ENCODE data around the gene CAPN5. TPM values are rescaled to one million over a fixed set of nuclear protein-coding genes. Genes with fewer than 3 reads are reported as not detected.

The CAPN5 gene
- total and polyA plus RNA-seq, 2 experiments from 2014 or later = 10.2 to 32.2 TPM

DNA sequence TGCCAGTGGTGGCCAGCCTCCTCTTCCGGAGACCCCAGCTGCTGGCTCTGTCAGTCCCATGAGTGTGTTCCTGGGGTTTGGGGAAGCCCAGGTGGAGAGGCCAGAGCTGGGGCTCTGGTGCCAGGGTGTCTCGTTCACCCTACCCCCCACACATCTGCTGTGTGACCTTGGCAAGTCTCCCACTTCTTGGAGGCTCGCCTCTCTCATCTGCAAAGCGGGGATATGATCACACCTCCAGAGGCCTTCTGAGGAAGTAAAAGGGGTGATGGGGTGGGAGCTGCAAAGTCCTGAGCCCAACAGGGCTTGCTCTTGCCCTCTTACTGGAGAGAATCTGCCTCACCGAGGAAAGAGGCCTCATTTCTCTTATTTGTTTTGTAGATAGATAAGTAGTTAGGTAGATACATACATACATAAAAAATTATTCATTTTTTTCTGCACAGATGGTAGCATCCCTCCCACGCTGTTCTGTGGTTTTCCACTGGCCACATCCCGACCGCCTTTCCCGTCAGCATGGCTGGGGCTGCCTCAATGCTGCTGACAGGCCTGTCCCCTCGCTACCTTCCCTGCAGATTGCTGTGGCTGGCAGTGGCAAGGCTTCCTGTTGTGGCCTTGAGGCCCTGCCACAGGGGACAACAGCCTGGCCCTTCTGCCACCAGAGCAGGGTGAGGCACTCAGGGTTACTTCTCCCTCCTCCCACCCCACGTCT, 85.2 kb downstream of the CAPN5 start:
- Histone ChIP-seq H3K9me2 (ENCODE audit: insufficient read depth) (no peaks in the 10 kb centered on the region), H3K27me3 (ENCODE audit: insufficient read depth) (no peaks in the 10 kb centered on the region), H3F3A (replicated peaks; ENCODE audit: low read depth) (no peaks in the 10 kb centered on the region), H3K4me2 (no peak overlapping the region), H3K4me1 (ENCODE audit: insufficient read depth) (peaks cover 12% of the 10 kb centered on the region), H3K36me3 (ENCODE audit: insufficient read depth) (no peaks in the 10 kb centered on the region), H3K4me3 (no peak overlapping the region), H4K20me1 (replicated peaks; ENCODE audit: insufficient read depth) (no peaks in the 10 kb centered on the region), H3K79me2 (replicated peaks; ENCODE audit: insufficient read depth) (no peaks in the 10 kb centered on the region), H3K27ac (ENCODE audit: low read depth) (no peak overlapping the region), H2AFZ (no peak overlapping the region)
- TF ChIP-seq STAT1 (IDR thresholded peaks at IDR 0.05; ENCODE audit: unreplicated experiment) = no peak
- TF ChIP-seq, protein P1, sequence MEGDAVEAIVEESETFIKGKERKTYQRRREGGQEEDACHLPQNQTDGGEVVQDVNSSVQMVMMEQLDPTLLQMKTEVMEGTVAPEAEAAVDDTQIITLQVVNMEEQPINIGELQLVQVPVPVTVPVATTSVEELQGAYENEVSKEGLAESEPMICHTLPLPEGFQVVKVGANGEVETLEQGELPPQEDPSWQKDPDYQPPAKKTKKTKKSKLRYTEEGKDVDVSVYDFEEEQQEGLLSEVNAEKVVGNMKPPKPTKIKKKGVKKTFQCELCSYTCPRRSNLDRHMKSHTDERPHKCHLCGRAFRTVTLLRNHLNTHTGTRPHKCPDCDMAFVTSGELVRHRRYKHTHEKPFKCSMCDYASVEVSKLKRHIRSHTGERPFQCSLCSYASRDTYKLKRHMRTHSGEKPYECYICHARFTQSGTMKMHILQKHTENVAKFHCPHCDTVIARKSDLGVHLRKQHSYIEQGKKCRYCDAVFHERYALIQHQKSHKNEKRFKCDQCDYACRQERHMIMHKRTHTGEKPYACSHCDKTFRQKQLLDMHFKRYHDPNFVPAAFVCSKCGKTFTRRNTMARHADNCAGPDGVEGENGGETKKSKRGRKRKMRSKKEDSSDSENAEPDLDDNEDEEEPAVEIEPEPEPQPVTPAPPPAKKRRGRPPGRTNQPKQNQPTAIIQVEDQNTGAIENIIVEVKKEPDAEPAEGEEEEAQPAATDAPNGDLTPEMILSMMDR (conservative IDR thresholded peaks at IDR 0.05; ENCODE audit: low read depth in 2 of 2) = no peak
- no peak for TF ChIP-seq ZNF331 (CRISPR knock-in tag; IDR thresholded peaks at IDR 0.05; ENCODE audit: low read depth)
- TF ChIP-seq ZNF114 (CRISPR knock-in tag; IDR thresholded peaks at IDR 0.05) = no peak
- TF ChIP-seq, protein P2, sequence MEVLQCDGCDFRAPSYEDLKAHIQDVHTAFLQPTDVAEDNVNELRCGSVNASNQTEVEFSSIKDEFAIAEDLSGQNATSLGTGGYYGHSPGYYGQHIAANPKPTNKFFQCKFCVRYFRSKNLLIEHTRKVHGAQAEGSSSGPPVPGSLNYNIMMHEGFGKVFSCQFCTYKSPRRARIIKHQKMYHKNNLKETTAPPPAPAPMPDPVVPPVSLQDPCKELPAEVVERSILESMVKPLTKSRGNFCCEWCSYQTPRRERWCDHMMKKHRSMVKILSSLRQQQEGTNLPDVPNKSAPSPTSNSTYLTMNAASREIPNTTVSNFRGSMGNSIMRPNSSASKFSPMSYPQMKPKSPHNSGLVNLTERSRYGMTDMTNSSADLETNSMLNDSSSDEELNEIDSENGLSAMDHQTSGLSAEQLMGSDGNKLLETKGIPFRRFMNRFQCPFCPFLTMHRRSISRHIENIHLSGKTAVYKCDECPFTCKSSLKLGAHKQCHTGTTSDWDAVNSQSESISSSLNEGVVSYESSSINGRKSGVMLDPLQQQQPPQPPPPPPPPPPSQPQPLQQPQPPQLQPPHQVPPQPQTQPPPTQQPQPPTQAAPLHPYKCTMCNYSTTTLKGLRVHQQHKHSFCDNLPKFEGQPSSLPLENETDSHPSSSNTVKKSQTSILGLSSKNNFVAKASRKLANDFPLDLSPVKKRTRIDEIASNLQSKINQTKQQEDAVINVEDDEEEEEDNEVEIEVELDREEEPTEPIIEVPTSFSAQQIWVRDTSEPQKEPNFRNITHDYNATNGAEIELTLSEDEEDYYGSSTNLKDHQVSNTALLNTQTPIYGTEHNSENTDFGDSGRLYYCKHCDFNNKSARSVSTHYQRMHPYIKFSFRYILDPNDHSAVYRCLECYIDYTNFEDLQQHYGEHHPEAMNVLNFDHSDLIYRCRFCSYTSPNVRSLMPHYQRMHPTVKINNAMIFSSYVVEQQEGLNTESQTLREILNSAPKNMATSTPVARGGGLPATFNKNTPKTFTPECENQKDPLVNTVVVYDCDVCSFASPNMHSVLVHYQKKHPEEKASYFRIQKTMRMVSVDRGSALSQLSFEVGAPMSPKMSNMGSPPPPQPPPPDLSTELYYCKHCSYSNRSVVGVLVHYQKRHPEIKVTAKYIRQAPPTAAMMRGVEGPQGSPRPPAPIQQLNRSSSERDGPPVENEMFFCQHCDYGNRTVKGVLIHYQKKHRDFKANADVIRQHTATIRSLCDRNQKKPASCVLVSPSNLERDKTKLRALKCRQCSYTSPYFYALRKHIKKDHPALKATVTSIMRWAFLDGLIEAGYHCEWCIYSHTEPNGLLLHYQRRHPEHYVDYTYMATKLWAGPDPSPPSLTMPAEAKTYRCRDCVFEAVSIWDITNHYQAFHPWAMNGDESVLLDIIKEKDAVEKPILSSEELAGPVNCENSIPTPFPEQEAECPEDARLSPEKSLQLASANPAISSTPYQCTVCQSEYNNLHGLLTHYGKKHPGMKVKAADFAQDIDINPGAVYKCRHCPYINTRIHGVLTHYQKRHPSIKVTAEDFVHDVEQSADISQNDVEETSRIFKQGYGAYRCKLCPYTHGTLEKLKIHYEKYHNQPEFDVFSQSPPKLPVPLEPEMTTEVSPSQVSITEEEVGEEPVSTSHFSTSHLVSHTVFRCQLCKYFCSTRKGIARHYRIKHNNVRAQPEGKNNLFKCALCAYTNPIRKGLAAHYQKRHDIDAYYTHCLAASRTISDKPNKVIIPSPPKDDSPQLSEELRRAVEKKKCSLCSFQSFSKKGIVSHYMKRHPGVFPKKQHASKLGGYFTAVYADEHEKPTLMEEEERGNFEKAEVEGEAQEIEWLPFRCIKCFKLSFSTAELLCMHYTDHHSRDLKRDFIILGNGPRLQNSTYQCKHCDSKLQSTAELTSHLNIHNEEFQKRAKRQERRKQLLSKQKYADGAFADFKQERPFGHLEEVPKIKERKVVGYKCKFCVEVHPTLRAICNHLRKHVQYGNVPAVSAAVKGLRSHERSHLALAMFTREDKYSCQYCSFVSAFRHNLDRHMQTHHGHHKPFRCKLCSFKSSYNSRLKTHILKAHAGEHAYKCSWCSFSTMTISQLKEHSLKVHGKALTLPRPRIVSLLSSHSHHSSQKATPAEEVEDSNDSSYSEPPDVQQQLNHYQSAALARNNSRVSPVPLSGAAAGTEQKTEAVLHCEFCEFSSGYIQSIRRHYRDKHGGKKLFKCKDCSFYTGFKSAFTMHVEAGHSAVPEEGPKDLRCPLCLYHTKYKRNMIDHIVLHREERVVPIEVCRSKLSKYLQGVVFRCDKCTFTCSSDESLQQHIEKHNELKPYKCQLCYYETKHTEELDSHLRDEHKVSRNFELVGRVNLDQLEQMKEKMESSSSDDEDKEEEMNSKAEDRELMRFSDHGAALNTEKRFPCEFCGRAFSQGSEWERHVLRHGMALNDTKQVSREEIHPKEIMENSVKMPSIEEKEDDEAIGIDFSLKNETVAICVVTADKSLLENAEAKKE (CRISPR knock-in tag; IDR thresholded peaks at IDR 0.05) = no peak
- TF ChIP-seq POLR2AphosphoS5 (IDR thresholded peaks at IDR 0.05; ENCODE audit: low read depth) = no peak
- TF ChIP-seq, protein P3, sequence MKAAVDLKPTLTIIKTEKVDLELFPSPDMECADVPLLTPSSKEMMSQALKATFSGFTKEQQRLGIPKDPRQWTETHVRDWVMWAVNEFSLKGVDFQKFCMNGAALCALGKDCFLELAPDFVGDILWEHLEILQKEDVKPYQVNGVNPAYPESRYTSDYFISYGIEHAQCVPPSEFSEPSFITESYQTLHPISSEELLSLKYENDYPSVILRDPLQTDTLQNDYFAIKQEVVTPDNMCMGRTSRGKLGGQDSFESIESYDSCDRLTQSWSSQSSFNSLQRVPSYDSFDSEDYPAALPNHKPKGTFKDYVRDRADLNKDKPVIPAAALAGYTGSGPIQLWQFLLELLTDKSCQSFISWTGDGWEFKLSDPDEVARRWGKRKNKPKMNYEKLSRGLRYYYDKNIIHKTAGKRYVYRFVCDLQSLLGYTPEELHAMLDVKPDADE (IDR thresholded peaks at IDR 0.05) = no peak
- TF ChIP-seq NANOG (IDR thresholded peaks at IDR 0.05; ENCODE audit: borderline replicate concordance) = no peak
- TF ChIP-seq EZH2 (IDR thresholded peaks at IDR 0.05; ENCODE audit: low read depth, unreplicated experiment) = no peak
- TF ChIP-seq, protein P4, sequence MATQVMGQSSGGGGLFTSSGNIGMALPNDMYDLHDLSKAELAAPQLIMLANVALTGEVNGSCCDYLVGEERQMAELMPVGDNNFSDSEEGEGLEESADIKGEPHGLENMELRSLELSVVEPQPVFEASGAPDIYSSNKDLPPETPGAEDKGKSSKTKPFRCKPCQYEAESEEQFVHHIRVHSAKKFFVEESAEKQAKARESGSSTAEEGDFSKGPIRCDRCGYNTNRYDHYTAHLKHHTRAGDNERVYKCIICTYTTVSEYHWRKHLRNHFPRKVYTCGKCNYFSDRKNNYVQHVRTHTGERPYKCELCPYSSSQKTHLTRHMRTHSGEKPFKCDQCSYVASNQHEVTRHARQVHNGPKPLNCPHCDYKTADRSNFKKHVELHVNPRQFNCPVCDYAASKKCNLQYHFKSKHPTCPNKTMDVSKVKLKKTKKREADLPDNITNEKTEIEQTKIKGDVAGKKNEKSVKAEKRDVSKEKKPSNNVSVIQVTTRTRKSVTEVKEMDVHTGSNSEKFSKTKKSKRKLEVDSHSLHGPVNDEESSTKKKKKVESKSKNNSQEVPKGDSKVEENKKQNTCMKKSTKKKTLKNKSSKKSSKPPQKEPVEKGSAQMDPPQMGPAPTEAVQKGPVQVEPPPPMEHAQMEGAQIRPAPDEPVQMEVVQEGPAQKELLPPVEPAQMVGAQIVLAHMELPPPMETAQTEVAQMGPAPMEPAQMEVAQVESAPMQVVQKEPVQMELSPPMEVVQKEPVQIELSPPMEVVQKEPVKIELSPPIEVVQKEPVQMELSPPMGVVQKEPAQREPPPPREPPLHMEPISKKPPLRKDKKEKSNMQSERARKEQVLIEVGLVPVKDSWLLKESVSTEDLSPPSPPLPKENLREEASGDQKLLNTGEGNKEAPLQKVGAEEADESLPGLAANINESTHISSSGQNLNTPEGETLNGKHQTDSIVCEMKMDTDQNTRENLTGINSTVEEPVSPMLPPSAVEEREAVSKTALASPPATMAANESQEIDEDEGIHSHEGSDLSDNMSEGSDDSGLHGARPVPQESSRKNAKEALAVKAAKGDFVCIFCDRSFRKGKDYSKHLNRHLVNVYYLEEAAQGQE (IDR thresholded peaks at IDR 0.05; ENCODE audit: unreplicated experiment) = no peak
- no peak for TF ChIP-seq EZH2phosphoT487 (IDR thresholded peaks at IDR 0.05; ENCODE audit: unreplicated experiment)
- no peak for TF ChIP-seq CREB1 (CRISPR knock-in tag; IDR thresholded peaks at IDR 0.05; ENCODE audit: low read depth)
- no peak for TF ChIP-seq JUNB (IDR thresholded peaks at IDR 0.05; ENCODE audit: unreplicated experiment)
- H3K27me3 Mint-ChIP-seq (ENCODE audit: insufficient read depth, low read depth, poor library complexity) = peaks cover 17% of the 10 kb centered on the region
- ATAC-seq (no peak), DNase-seq (ENCODE audit: low spot score) (no peak)
- H3K4me3 Mint-ChIP-seq = no peak overlapping the region
- H3K36me3 Mint-ChIP-seq (ENCODE audit: low read depth) = no peaks in the 10 kb centered on the region
- no peak overlapping the region for H3K27ac Mint-ChIP-seq
- H3K4me1 Mint-ChIP-seq = peaks cover 24% of the 10 kb centered on the region
- no peaks in the 10 kb centered on the region for H3K9me3 Mint-ChIP-seq

All from GM23338 (cell line).